Vagina (tissue), 2 donors: ENCODE results near the gene PRIM2. TPM values are rescaled to one million over a fixed set of nuclear protein-coding genes. Genes with fewer than 3 reads are reported as not detected.

Source experiments
- DNase-seq, 2 donors: peaks; one replicate each; pipeline ENCODE4 v3.0.0-alpha.2; 2017; ENCODE audit errors: extremely low spot score in 2 of 2
- H3K27ac ChIP-seq: fragments of 200-600 bp; sonication (generic); one replicate; pipeline ENCODE4 v1.5.1; 2019
- H3K27me3 ChIP-seq: fragments of 200-600 bp; sonication (generic); one replicate; pipeline ENCODE4 v1.5.1; 2019
- H3K36me3 ChIP-seq, 2 donors: fragments of 200-600 bp; sonication (generic); one replicate each; pipeline ENCODE4 v1.5.1; 2017 to 2019
- H3K4me1 ChIP-seq: fragments of 200-600 bp; sonication (generic); one replicate; pipeline ENCODE4 v1.5.1; 2019
- H3K4me3 ChIP-seq, 2 donors: fragments of 200-600 bp; sonication (generic); 1 replicate in 1 of 2; 2 replicates in 1 of 2; pipeline ENCODE4 v1.5.1; 2016 to 2019
- H3K9me3 ChIP-seq: fragments of 200-600 bp; sonication (generic); one replicate; pipeline ENCODE4 v1.5.1; 2019
- CTCF ChIP-seq, 3 experiments: fragments of 450-650 bp in 2 of 3; fragments of 200-600 bp in 1 of 3; sonication (generic) in 1 of 3; IDR thresholded peaks; one replicate each; pipeline ENCODE4 v1.5.1; 2017 to 2019; ENCODE audit warnings: antibody characterized with exemption in 3 of 3, mild to moderate bottlenecking in 2 of 3, moderate library complexity in 2 of 3
- POLR2A ChIP-seq, 2 donors: fragments of 450-650 bp; IDR thresholded peaks; one replicate each; pipeline ENCODE4 v1.6.1; 2017; ENCODE audit warnings: antibody characterized with exemption in 2 of 2, mild to moderate bottlenecking in 2 of 2, moderate library complexity in 2 of 2
- POLR2AphosphoS5 ChIP-seq, 2 donors: sonication (generic); formaldehyde crosslinking; IDR thresholded peaks; one replicate each; pipeline ENCODE4 v1.9.0; 2017; ENCODE audit warnings: antibody characterized with exemption in 2 of 2, mild to moderate bottlenecking in 2 of 2, low read depth in 1 of 2; ENCODE audit not compliant: insufficient read depth in 1 of 2
- intact Hi-C: fragments of 100-400 bp; cut with DNase I; formaldehyde crosslinking; loops from one replicate; pipeline ENCODE4 v1.15.1; 2023
- total RNA-seq: library from RNA; depleted of rRNA; stranded (reverse); fragments of >200 nt; gene quantifications from one replicate; pipeline ENCODE4 v1.2.3, GENCODE V29; 2016

The PRIM2 gene
- total RNA-seq, 1 donor from 2014 or later, result 6.9 TPM

DNA sequence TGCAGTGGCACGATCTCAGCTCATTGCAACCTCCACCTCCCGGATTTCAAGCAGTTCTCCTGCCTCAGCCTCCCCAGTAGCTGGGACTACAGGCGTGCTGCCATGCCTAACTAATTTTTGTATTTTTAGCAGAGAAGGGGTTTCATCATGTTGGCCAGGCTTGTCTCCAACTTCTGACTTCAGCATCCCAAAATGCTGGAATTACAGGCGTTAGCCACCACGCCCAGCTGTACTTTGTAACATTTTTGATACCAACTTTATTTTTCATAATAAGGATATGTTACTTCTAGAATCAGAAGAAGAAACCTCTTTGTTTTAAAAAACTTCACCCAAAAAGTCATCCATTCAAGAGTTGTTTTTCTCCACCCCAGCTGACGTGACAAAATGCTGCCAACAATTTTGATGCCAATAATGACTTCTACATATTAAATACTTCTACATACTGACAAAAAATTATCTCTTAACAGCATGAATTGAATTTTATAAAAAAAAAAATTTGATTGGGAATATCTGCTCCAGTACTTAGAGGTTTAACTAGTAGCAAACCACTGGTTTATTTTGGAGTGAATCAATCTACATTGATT is 22.5 kb upstream of the PRIM2 start:
- intact Hi-C loops, result no loop called here
- H3K27ac ChIP-seq, result no peak overlapping the region
- H3K9me3 ChIP-seq, result no peaks in the 10 kb centered on the region
- no peaks in the 10 kb centered on the region for H3K36me3 ChIP-seq
- H3K4me1 ChIP-seq, result peaks cover 5% of the 10 kb centered on the region
- H3K4me3 ChIP-seq, result no peak overlapping the region
- no peaks in the 10 kb centered on the region for H3K27me3 ChIP-seq
- DNase-seq, result no peak
- no peak for TF ChIP-seq POLR2A (IDR thresholded peaks at IDR 0.05)
- no peak for TF ChIP-seq POLR2AphosphoS5 (IDR thresholded peaks at IDR 0.05; ENCODE audit: insufficient read depth in 1 of 2, low read depth in 1 of 2)
- no peak for TF ChIP-seq CTCF (IDR thresholded peaks at IDR 0.05)

GRCh38 chr6:57297505-57297904 is 19.9 kb upstream of the PRIM2 start:
- no peak overlapping the region for H3K4me3 ChIP-seq
- no peak overlapping the region for H3K27ac ChIP-seq
- no peaks in the 10 kb centered on the region for H3K9me3 ChIP-seq
- intact Hi-C loops, result no loop called here
- no peaks in the 10 kb centered on the region for H3K27me3 ChIP-seq
- H3K4me1 ChIP-seq, result peaks cover 5% of the 10 kb centered on the region
- DNase-seq, result no peak
- H3K36me3 ChIP-seq, result no peaks in the 10 kb centered on the region
- no peak for TF ChIP-seq POLR2A (IDR thresholded peaks at IDR 0.05)
- TF ChIP-seq POLR2AphosphoS5 (IDR thresholded peaks at IDR 0.05; ENCODE audit: insufficient read depth in 1 of 2, low read depth in 1 of 2), result no peak
- no peak for TF ChIP-seq CTCF (IDR thresholded peaks at IDR 0.05)

- TF ChIP-seq POLR2A (IDR thresholded peaks at IDR 0.05), result no peak
- TF ChIP-seq CTCF (IDR thresholded peaks at IDR 0.05), result no peak
- no peak for TF ChIP-seq POLR2AphosphoS5 (IDR thresholded peaks at IDR 0.05; ENCODE audit: insufficient read depth in 1 of 2, low read depth in 1 of 2)
- intact Hi-C loops, result no loop called here
- Histone ChIP-seq H3K27me3 (no peaks in the 10 kb centered on the region), H3K36me3 (no peaks in the 10 kb centered on the region), H3K4me3 (no peak overlapping the region), H3K4me1 (peaks cover 5% of the 10 kb centered on the region), H3K9me3 (no peaks in the 10 kb centered on the region), H3K27ac (no peak overlapping the region)
- no peak for DNase-seq
Observed at GRCh38 chr6:57298741-57299140, 18.7 kb upstream of the PRIM2 start.

- no peak for DNase-seq
- Histone ChIP-seq H3K4me3 (no peak overlapping the region), H3K9me3 (no peaks in the 10 kb centered on the region), H3K27me3 (no peaks in the 10 kb centered on the region), H3K36me3 (no peaks in the 10 kb centered on the region), H3K27ac (peak overlapping the region; percentile 74), H3K4me1 (peaks cover 25% of the 10 kb centered on the region)
- TF ChIP-seq CTCF (IDR thresholded peaks at IDR 0.05) (no peak), POLR2A (IDR thresholded peaks at IDR 0.05) (no peak), POLR2AphosphoS5 (IDR thresholded peaks at IDR 0.05; ENCODE audit: insufficient read depth in 1 of 2, low read depth in 1 of 2) (no peak)
- intact Hi-C loops, result no loop called here
Observed at GRCh38 chr6:57301757-57302156, 15.7 kb upstream of the PRIM2 start.

GRCh38 chr6:57302477-57302876 is 15.0 kb upstream of the PRIM2 start:
- no peak for DNase-seq
- no peak for TF ChIP-seq POLR2A (IDR thresholded peaks at IDR 0.05)
- no peak for TF ChIP-seq CTCF (IDR thresholded peaks at IDR 0.05)
- no peak for TF ChIP-seq POLR2AphosphoS5 (IDR thresholded peaks at IDR 0.05; ENCODE audit: insufficient read depth in 1 of 2, low read depth in 1 of 2)

More at GRCh38 chr6:57302477-57302876, 15.0 kb upstream of the PRIM2 start:
- H3K4me3 ChIP-seq, result no peak overlapping the region
- peak overlapping the region; percentile 74 for H3K27ac ChIP-seq
- no peaks in the 10 kb centered on the region for H3K9me3 ChIP-seq
- no peaks in the 10 kb centered on the region for H3K36me3 ChIP-seq
- intact Hi-C loops, result no loop called here
- H3K27me3 ChIP-seq, result no peaks in the 10 kb centered on the region
- peaks cover 27% of the 10 kb centered on the region for H3K4me1 ChIP-seq
